Activated CD4-positive, alpha-beta T cell treated with anti-CD3 and anti-CD28 coated beads, Interleukin-2, amount 10 ng/mL, durations not matched to agents 7 days and 5 days (primary cell): Measurements from ENCODE around the gene PDSS1. TPM values are rescaled to one million over a fixed set of nuclear protein-coding genes. Genes with fewer than 3 reads are reported as not detected.

ENCODE experiments used
- CTCF ChIA-PET: fragments of 350-600 bp; sonication (Branson Sonifier 250); formaldehyde crosslinking; loops from one replicate; lab custom pipeline; 2021; ENCODE audit warnings: antibody characterized with exemption; lab: Charles Lee
- POLR2A ChIA-PET: fragments of 350-600 bp; sonication (Branson Sonifier 250); formaldehyde crosslinking; loops from one replicate; lab custom pipeline; 2021; ENCODE audit warnings: antibody characterized with exemption; lab: Charles Lee
- DNase-seq: peaks from one replicate; pipeline ENCODE4 v3.0.0-alpha.2; 2020
- H3K27ac Mint-ChIP-seq: one replicate; pipeline ENCODE4 v1.8.0; 2021; ENCODE audit warnings: mild to moderate bottlenecking, moderate library complexity, mixed read lengths
- H3K27me3 Mint-ChIP-seq: one replicate; pipeline ENCODE4 v1.8.0; 2021; ENCODE audit warnings: mixed read lengths
- H3K36me3 Mint-ChIP-seq: one replicate; pipeline ENCODE4 v1.8.0; 2021; ENCODE audit warnings: low read depth, mixed read lengths
- H3K4me1 Mint-ChIP-seq: one replicate; pipeline ENCODE4 v1.8.0; 2021; ENCODE audit warnings: mixed read lengths
- H3K4me3 Mint-ChIP-seq: one replicate; pipeline ENCODE4 v1.8.0; 2021; ENCODE audit warnings: mild to moderate bottlenecking, moderate library complexity, mixed read lengths
- H3K9me3 Mint-ChIP-seq: one replicate; pipeline ENCODE4 v1.8.0; 2021; ENCODE audit warnings: mixed read lengths
- total RNA-seq, 2 experiments: library from RNA; stranded (reverse); gene quantifications; one replicate each; pipeline ENCODE4 v1.2.3, GENCODE V29; 2021

PDSS1 gene
- total RNA-seq, 2 experiments from 2014 or later = 13.7 to 17.6 TPM

DNA sequence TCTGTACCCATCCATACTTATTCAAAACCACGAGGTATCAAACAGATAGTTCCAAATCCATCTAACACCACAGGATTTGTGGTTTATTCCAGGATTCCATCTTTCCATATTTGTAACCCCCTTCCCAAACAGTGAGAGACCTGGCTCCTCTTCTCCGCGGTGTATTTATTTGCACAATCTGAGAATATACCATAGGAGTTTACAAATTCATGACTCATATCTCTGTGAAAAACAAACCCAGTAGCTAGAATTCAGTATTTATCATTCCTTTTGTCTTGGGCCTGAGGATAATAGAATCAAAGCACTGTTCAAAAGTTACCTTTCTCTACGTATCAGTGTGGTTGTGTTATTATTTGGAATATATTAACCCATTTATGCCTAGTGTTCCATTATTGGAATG, 31.9 kb downstream of the PDSS1 start:
- peaks cover 20% of the 10 kb centered on the region for H3K36me3 Mint-ChIP-seq
- CTCF ChIA-PET = interaction anchor here (1.1 kb wide), 1 partner anchor 11 kb away, joined by 3 read pairs; no protein-coding TSS in a partner anchor

DNA sequence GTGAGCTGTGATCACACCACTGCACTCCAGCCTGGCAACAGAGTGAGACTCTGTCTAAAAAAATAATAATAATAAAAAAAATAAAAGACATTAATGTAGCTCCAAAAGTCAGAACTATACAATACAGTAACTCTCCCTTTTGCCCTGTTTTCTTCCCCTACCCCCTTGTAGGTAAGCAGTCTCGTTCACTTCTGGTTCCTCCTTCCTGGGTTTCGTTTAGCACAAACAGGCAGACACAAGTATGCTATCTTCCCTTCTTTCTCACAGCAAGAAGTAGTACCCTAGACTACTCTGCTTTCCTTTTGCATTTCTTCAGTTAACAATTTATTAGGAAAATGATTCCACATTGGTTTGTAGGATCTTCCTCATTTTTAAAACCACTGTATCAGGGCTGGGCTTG, 33.1 kb downstream of the PDSS1 start:
- Mint-ChIP-seq H3K4me1 (peaks cover 6% of the 10 kb centered on the region), H3K27ac (no peak overlapping the region), H3K36me3 (peaks cover 24% of the 10 kb centered on the region), H3K4me3 (no peak overlapping the region), H3K27me3 (no peaks in the 10 kb centered on the region), H3K9me3 (no peaks in the 10 kb centered on the region)
- no peak for DNase-seq
- CTCF ChIA-PET = interaction anchor here (0.6 kb wide), 1 partner anchor 130 kb away, joined by 5 read pairs; the partner anchor contains the start of gene ABI1
- POLR2A ChIA-PET = no interaction called here

More for the DNA sequence above, 31.9 kb downstream of the PDSS1 start:
- H3K27me3 Mint-ChIP-seq = no peaks in the 10 kb centered on the region
- no peaks in the 10 kb centered on the region for H3K9me3 Mint-ChIP-seq
- no peak overlapping the region for H3K4me3 Mint-ChIP-seq
- H3K4me1 Mint-ChIP-seq = peaks cover 6% of the 10 kb centered on the region
- no peak for DNase-seq
- no peak overlapping the region for H3K27ac Mint-ChIP-seq
- POLR2A ChIA-PET = no interaction called here

DNA sequence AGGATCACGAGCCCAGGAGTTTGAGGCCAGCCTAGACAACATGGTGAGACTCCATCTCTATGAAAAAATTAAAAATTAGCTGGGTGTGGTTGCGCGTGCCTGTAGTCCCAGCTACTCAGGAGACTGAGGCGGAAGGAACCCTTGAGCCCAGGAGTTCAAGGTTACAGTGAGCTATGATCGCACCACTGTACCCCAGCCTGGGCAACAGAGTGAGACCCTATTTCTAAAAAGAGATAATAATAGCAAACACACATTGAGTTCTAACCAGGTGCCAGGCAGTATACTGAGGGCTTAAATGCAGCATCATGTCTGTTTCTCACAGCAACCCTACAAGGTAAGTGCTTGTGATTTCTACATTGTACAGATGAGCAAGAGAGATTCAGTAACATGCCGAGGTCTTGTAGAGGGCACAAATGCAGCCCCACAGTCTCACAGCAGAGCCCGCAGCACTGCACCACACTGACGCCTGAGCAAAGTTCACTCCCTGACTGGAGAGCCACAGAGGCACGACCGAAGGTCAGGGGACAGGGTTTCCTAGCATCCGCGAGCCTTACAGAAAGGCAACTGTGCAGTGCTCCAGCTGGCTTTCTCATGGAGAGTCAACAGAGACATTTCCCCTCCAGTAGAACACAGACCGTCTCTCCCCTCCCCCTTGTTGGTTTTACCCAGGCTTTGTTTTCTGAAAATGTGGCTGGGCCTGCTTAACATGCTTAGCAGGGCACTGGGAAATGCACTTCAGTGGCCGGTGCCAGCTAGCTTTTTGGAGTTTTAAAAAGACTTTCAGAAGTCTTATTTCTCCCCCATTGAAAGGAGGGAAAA, 36.5 kb downstream of the PDSS1 start:
- peaks cover 30% of the 10 kb centered on the region for H3K36me3 Mint-ChIP-seq

DNA sequence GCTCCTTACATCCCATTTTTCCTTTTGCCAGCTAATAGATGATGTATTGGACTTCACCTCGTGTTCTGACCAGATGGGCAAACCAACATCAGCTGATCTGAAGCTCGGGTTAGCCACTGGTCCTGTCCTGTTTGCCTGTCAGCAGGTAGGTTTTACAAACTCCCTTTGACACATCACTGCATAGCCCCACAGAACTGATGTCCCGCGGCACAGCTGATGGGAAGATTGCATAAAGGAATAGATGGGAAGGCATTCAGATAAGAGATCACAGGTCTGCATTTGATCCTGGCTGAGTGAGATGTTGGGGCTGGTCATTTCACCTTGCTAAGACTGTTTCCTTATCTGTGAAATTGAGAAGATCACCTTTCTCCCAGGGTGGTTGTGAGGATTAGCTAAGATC, 37.9 kb downstream of the PDSS1 start:
- CTCF ChIA-PET = interaction anchor here (2.3 to 2.5 kb wide), 2 partner anchors 9 to 126 kb away, joined by 6 to 20 read pairs; partner anchors contain the start of gene ABI1
- no peaks in the 10 kb centered on the region for H3K9me3 Mint-ChIP-seq
- DNase-seq = no peak
- POLR2A ChIA-PET = no interaction called here
- no peaks in the 10 kb centered on the region for H3K27me3 Mint-ChIP-seq
- peaks cover 31% of the 10 kb centered on the region for H3K4me1 Mint-ChIP-seq
- H3K36me3 Mint-ChIP-seq = peaks cover 39% of the 10 kb centered on the region
- no peak overlapping the region for H3K27ac Mint-ChIP-seq
- no peak overlapping the region for H3K4me3 Mint-ChIP-seq

More for the DNA sequence above, 36.5 kb downstream of the PDSS1 start:
- Mint-ChIP-seq H3K27ac (no peak overlapping the region), H3K27me3 (no peaks in the 10 kb centered on the region), H3K9me3 (no peaks in the 10 kb centered on the region), H3K4me3 (no peak overlapping the region), H3K4me1 (peaks cover 19% of the 10 kb centered on the region)
- CTCF ChIA-PET = interaction anchor here (0.8 to 2.5 kb wide), 3 partner anchors 8 to 148 kb away, joined by 4 to 20 read pairs (median 6); partner anchors contain the start of gene ABI1
- POLR2A ChIA-PET = interaction anchor here (0.6 kb wide), 1 partner anchor 154 kb away, joined by 3 read pairs; no protein-coding TSS in a partner anchor
- DNase-seq = no peak

DNA sequence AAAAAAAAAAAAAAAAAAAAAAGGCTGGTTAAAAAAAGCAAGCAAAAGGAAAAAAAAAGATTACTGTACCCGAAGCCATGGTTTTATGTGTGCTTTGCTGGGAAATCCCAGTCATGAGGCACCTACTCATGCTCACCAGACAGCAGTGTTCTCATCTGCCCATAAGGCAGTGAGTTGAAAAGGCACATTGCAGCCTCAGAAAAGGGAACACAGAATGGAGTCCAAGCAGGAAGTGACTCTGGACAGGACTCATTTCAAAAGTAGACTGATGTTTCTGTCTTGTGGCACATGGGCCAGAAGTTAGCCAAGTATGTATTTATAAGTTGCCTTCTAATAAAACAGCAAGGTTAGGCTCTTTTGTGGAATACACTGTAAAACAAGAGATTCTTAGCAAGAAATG, 40.2 kb downstream of the PDSS1 start:
- DNase-seq = peak; percentile 43
- CTCF ChIA-PET = no interaction called here
- H3K4me3 Mint-ChIP-seq = no peak overlapping the region
- peaks cover 46% of the 10 kb centered on the region for H3K4me1 Mint-ChIP-seq
- H3K36me3 Mint-ChIP-seq = peaks cover 56% of the 10 kb centered on the region
- no peaks in the 10 kb centered on the region for H3K27me3 Mint-ChIP-seq
- H3K9me3 Mint-ChIP-seq = no peaks in the 10 kb centered on the region
- POLR2A ChIA-PET = no interaction called here
- peak overlapping the region; percentile 76 for H3K27ac Mint-ChIP-seq

DNA sequence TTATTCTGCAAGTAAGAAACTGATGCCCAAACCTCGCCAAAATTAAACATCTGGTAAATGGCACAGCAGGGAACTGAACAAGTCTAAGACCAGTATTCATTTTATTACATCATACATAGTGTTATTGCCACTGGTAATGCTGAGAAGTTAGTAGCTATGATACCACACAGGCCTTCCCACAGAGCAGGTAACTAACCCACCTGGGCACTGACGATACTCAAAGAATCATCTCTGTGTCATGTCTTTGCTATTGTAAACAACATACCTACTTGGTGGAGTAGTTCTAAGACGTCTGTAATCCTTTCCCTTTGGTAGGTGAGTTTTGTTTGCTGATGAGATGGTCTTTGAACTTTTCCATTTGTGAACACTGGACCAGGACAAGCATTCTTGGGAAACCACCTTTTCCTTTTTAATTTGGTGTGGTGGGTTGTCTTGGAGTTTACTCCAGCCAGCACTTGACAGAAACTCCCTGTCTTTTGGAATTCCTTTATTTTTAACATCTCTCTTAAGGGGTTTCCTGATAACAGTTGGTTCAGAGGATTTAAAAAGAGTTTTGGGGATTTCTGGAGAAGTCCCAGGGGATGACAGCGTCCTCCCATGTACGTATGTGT, 40.9 kb downstream of the PDSS1 start:
- H3K9me3 Mint-ChIP-seq = no peaks in the 10 kb centered on the region
- peak overlapping the region; percentile 76 for H3K27ac Mint-ChIP-seq
- no peak for DNase-seq
- POLR2A ChIA-PET = no interaction called here
- peaks cover 50% of the 10 kb centered on the region for H3K4me1 Mint-ChIP-seq
- H3K27me3 Mint-ChIP-seq = no peaks in the 10 kb centered on the region
- peaks cover 59% of the 10 kb centered on the region for H3K36me3 Mint-ChIP-seq
- no peak overlapping the region for H3K4me3 Mint-ChIP-seq
- CTCF ChIA-PET = no interaction called here

DNA sequence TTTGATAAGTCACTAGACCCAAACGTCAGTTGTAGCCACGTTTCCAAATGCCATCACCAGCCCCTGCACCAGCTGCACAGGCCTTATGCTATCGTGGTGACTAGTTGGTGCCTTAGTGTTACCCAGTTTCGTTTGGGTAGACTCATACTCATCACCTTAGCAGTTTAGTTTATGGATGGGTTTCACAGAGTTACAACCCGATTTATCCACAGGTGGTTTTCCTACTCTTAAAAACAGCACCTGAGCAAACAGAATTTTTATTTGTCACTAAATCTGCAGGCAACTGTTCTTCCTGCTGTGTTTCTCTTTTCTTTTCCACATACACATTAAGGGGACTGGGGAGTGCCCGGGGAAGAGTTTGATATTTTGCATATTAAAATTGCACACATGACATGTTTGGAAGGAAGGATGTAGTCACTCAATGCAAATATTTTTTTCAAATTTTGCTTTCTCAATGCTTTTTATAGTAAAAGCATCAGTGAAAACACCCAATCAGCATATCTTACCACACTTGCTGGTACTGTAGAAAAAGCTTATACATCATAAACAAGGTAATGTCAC, 41.6 kb downstream of the PDSS1 start:
- ChIA-PET CTCF (interaction anchor here (0.6 kb wide), 1 partner anchor 69 kb away, joined by 3 read pairs; no protein-coding TSS in a partner anchor), POLR2A (no interaction called here)
- Mint-ChIP-seq H3K9me3 (no peaks in the 10 kb centered on the region), H3K27ac (peak overlapping the region; percentile 91), H3K4me1 (peaks cover 54% of the 10 kb centered on the region), H3K27me3 (no peaks in the 10 kb centered on the region), H3K4me3 (peak overlapping the region; percentile 28), H3K36me3 (peaks cover 65% of the 10 kb centered on the region)
- DNase-seq = no peak

DNA sequence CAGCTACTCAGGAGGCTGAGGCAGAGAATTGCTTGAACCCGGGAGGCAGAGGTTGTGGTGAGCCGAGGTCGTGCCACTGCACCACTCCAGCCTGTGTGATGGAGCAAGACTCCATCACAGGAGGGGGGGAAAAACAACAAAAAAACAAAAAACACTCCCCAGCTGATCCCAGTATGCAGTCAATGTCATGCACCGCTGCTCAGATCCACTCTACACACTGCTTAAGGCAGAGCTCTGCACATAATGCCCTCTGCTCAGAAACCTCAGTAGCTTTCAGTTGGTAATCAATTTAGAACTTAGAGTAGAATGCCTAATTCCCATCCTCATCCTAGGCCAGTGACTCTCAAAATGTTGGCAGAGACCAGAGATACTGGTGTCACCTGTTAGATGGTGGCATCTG, 43.9 kb downstream of the PDSS1 start:
- CTCF ChIA-PET = interaction anchor here (1.0 to 1.4 kb wide), 3 partner anchors 9 to 18 kb away, joined by 3 to 5 read pairs (median 4); no protein-coding TSS in a partner anchor
- Mint-ChIP-seq H3K9me3 (no peaks in the 10 kb centered on the region), H3K4me1 (peaks cover 64% of the 10 kb centered on the region), H3K36me3 (peaks cover 71% of the 10 kb centered on the region), H3K4me3 (no peak overlapping the region), H3K27ac (peak overlapping the region; percentile 46), H3K27me3 (no peaks in the 10 kb centered on the region)
- DNase-seq = no peak
- POLR2A ChIA-PET = no interaction called here

DNA sequence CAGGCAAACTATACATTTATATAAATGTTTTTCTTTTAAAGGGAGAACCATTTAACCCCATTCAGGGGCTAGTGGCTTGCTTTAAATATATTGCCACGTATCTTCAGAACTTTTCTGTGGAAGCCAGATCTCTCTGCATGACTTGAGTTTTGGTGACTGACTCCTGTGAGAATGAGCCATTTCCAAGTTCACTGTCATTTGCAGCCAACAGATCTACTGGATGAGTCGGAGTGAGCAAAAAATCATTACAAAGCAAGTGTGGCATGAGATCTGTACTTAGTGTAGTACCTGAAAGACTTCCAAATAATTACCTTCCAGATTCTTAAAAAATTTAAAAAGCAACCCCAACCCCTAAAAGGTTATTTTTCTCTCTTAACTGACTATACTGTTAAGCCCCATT, 45.6 kb downstream of the PDSS1 start:
- CTCF ChIA-PET = no interaction called here
- no peak overlapping the region for H3K4me3 Mint-ChIP-seq
- no peak overlapping the region for H3K27ac Mint-ChIP-seq
- H3K4me1 Mint-ChIP-seq = peaks cover 50% of the 10 kb centered on the region
- POLR2A ChIA-PET = no interaction called here
- no peaks in the 10 kb centered on the region for H3K27me3 Mint-ChIP-seq
- no peak for DNase-seq
- H3K36me3 Mint-ChIP-seq = peaks cover 68% of the 10 kb centered on the region
- H3K9me3 Mint-ChIP-seq = no peaks in the 10 kb centered on the region

DNA sequence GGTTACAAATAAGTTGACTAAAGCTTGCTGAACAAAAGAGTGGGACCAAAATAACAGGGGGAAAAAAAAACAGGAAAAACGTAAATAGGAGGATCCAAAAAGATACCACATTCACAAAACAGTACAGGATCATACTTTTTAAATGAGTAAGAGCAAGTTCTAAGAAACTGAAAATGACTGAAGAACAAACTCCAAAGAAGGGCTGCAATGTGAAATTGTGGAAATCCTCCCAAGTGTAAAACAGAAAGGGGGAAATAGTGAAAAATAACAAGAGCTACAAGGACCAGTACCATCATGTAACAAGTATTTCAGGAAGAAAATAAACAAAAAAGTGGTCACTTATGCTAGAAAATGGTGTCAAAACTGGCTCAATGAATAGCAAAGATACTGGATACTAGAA, 46.3 kb downstream of the PDSS1 start:
- Mint-ChIP-seq H3K4me1 (peaks cover 46% of the 10 kb centered on the region), H3K9me3 (no peaks in the 10 kb centered on the region), H3K27ac (peak overlapping the region; percentile 70), H3K4me3 (no peak overlapping the region), H3K27me3 (no peaks in the 10 kb centered on the region), H3K36me3 (peaks cover 70% of the 10 kb centered on the region)
- ChIA-PET CTCF (interaction anchor here (0.8 kb wide), 1 partner anchor 20 kb away, joined by 3 read pairs; no protein-coding TSS in a partner anchor), POLR2A (no interaction called here)
- no peak for DNase-seq

DNA sequence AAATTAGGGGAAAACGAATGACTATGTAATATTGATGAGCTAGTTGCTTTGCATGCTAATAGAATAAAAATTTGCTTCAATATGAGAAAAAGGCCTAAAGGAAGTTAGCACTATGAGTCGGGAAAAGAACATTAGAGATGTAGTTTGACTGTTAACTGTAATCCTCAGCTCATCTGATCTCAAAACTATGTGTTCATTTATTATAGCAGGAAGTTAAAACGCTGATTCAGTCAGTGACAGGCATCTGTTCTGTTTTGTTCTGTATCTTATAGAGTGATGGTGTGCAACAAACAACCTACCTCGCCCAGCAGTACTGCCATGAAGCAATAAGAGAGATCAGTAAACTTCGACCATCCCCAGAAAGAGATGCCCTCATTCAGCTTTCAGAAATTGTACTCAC, 48.6 kb downstream of the PDSS1 start:
- Mint-ChIP-seq H3K27ac (no peak overlapping the region), H3K27me3 (no peaks in the 10 kb centered on the region), H3K36me3 (peaks cover 63% of the 10 kb centered on the region), H3K9me3 (no peaks in the 10 kb centered on the region), H3K4me1 (peaks cover 28% of the 10 kb centered on the region), H3K4me3 (no peak overlapping the region)
- ChIA-PET CTCF (interaction anchor here (0.7 to 1.4 kb wide), 2 partner anchors 20 to 53 kb away, joined by 3 to 4 read pairs; no protein-coding TSS in a partner anchor), POLR2A (interaction anchor here (0.7 kb wide), 1 partner anchor 10 kb away, joined by 5 read pairs; no protein-coding TSS in a partner anchor)
- no peak for DNase-seq

DNA sequence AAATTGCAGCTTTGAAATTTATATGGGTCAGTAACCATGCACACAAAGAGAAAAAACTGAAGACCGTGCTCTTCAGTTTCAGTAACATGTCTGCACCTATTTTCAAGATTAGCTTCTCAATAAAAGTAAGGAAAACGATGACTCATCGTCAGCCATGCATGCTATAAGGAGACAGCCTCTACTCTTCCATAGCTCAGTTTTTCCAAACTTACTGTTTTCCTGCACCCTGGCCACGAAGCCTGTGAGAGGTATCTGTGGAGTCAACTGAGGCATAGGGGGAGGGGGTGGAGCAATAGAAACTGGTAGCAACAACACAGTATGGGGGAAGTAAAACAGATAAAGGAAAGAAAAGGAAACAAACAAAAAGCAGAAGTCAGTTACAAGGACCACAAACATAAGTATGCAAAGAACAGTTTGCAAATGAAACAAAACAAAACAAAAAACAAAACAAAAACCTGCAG, 58.0 kb downstream of the PDSS1 start:
- POLR2A ChIA-PET = interaction anchor here (0.6 kb wide), 1 partner anchor 10 kb away, joined by 5 read pairs; no protein-coding TSS in a partner anchor
- Mint-ChIP-seq H3K4me3 (no peak overlapping the region), H3K4me1 (peaks cover 8% of the 10 kb centered on the region), H3K27me3 (no peaks in the 10 kb centered on the region), H3K27ac (no peak overlapping the region), H3K9me3 (no peaks in the 10 kb centered on the region), H3K36me3 (peaks cover 26% of the 10 kb centered on the region)
- CTCF ChIA-PET = interaction anchor here (1.2 kb wide), 1 partner anchor 101 kb away, joined by 3 read pairs; no protein-coding TSS in a partner anchor
- no peak for DNase-seq
